Stimulated activated CD8-positive, alpha-beta memory T cell treated with anti-CD3 and anti-CD28 coated beads, Interleukin-7, amount 100 ng/mL, for 24 hours (primary cell): ENCODE measurements around the gene MSMB.

Source experiments
- DNase-seq: peaks from one replicate; pipeline ENCODE4 v3.0.0-alpha.2; 2020; ENCODE audit warnings: low read depth

MSMB gene

DNA sequence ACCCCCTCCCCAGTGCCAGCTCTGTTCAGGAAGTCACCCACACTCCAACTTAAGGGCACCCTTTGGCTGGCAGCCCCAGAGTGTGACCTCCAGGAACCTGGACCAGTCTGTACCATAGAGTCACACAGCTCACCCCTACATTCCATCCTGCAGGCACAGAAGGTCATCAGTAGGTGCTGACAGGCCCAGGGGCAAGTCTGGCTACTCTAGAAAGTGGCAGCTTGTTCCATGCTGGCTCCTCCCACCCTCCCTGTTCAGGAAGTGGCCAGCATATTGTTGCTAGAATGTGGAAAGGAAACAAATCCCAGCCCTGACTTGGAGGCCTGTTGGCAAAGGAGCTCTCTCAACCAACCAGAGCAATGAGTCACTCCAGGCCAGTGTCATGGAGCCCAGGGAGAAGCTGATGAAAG lies 12.5 kb downstream of the MSMB start:
- DNase-seq: no peak

DNA sequence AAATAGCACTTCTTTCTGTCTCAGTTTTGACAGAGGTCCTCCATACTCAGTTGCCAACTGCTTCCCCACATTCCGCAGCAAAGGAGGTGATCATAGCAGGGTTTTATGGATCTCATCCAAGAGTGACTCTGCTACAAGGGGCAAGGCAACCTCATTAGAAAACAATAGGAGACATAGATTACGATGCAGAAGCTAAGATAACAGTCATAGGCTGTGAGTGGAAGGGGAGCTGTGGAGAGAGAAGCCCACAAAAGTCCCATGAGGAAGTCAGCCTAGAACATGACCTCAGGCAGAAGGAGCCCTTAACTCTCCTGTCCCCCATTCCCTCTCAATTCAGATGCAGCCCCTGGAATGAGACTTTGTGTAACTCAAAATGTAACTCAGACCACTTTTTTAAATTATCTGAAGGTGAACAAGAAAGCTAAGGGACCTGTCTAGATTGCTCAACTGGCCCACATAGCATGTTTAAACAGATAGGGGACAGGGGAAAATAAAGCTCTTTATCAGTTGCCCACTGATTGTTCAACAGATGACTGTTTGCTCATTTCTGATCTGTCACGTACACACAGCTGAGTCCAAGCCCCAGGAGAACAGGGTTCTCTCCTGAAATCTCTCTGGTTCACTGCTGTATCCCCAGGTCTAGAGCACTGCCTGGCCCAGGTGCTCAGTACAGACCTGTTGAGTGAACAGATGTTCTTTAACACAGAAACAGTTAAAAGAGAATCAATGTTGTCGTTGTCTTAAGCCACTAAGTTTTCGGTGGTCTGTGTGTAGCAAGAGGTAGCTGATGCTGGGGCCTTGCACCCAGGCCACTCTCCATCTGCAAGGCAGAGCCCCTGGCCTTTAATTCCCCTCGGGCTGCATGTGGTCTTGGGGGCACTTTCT lies 14.2 kb downstream of the MSMB start:
- no peak for DNase-seq

DNA sequence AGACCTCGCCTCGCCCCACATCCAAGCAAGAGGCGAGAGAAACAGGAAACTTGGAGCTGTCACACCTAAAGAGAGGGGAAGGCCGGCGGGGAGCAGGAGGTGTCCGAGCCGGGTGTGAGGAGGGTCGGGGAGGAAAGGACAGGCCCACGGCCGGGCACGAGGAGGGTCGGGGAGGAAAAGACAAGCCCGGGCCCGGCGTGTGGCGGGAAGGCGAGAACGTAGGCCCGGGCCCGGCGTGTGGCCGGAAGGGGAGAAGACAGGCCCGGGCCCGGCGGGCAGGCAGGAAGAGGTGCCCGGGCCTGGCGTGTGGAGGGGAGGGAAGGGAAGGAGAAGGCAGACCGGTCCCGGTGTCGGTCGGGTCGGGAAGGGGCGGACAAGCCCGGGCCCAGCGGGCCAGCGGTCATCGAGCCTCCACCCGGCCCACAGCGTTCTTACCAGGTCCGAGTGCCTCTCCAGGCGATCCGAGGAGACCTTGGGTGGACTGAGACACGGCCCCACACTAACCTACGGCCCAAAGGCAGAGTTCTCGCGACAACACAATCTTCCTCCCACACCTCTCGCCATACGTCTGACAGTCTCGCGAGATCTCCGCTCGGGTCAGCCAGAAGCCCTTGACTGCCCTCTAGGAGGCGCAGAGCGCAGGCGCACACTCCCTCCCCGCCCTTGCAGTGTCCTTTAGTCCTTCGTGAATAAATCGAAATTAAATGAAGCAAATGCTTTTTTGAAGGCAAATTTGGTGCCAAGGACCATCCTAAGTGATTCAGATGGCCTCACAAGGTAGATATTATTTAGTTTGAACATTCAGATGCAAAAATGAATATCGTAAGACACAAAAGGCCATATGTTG lies 15.8 kb downstream of the MSMB start, which contains the start of gene NCOA4:
Gene NCOA4, minus strand, starts transcription at position 533 of the 847 bp plus-strand sequence. CDS start 13,943 bp downstream, outside the sequence.
- DNase-seq: peak; percentile 86

DNA sequence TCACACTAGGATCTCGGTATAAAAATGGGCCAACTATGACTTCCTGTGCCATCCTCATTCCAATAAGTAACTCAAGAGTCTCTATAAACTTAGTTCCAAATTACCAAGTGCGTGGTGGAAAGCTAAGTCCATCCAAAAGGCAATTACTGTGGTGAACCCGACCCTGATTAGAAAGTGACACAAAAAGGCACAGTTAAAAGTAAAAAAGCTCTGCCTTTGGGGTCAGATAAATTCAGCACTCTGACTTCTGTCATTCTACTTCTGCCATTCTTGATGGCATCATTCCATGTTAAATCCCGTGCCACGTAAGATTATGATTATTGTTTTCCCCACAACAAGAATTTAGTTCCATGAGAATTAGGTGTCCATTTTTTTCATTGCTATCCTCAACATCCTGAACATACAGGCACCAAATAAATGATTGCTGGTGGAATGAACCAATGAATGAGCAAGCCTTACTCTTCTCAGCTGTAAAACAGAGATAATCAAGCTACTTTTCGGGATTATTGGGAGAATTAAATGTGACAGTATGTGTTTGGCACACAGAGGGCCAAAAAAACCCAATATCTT lies 16.5 kb downstream of the MSMB start:
- DNase-seq: no peak

DNA sequence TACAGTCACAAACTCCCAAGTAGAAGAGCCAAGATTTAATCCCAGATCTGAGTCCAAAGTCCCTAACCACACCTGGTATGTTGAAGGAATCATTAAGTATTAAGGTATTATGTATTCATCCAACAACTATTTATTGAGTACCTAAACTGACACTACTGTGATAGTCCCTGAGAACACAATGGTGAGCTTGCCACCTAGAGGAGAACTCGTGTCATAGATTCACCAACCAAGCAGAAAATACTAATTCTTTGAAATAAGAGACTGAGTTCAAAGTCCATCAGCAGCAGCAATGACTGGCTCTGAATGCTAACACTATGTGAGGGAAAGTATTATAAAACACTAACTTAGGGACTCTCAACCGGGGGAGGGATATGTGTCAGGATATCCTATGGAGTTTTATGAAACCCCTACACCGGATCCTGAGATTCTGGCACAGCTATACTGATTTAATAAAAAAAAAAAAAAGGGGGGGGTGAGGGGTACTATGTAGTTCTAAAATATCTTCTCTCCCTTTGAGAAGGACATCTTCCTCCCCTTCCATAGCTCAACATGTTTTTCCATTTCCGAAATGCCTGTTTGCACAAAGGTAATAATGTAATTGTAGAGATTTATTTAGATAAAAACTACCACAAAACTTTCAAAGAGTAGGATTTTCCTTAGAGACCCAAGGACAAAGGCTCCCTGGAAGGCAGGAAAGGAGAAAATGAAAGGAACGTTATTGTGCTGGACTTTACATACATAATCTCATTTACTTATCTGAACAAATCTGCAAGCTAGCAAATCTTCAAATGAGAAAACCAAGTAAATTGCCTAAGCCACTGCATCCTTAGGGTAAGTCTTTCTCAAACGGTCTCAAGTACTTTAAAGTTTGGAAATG lies 17.2 kb downstream of the MSMB start:
- no peak for DNase-seq

DNA sequence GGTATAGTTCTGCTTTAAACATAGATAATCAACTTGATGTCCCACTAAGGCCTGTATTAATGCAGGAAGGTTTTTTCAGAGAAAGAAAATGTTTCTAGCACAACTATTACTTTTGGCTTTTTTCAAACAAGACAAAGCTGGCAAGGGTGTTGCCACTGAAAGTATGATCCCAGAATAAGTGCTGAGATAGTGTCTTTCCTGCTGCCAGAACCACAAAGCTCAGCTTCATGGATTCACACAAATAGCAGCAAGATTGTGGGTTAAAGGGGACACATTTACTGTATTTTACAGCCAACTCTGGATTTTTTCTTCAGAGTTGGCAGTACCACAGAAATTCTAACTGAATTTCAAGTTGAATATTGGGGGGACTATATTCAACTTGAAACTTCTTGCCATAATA lies 20.0 kb downstream of the MSMB start:
- DNase-seq: no peak

DNA sequence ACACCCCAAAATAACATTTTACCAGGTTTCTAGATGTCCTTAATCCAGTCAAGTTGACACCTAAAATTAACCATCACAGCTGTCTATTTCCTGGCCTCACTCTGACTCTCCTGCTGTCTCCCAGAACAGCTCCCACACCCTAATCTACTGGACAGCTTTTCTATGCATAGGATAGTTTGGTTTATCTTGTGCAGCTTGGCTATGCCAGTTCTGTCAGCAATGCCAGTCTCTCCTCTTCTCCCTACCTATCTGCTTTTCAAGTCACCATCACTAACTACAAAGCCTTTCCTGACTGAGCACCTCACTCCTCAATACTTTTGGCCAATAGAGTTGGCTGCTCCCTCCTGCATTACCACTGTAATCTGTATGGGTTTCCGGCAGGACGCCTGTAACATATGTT lies 20.7 kb downstream of the MSMB start:
- DNase-seq: no peak

DNA sequence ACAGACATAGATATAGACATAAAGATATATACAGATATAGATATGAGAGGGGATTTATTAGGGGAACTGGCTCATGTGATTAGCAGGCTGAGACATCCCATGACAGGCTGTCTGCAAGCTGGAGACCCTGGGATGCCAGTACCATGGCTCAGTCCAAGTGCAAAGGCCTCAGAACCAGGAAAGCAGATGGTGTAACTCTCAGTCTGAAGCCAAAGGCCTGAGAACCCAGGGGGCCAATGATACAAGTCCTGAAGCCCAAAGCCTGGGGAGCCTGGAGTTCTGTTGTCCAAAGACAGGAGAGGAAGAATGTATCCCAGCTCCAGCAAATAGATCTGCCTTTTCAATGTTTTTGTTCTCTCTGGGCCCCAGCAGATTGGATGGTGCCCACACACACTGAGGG lies 21.1 kb downstream of the MSMB start:
- DNase-seq: no peak

DNA sequence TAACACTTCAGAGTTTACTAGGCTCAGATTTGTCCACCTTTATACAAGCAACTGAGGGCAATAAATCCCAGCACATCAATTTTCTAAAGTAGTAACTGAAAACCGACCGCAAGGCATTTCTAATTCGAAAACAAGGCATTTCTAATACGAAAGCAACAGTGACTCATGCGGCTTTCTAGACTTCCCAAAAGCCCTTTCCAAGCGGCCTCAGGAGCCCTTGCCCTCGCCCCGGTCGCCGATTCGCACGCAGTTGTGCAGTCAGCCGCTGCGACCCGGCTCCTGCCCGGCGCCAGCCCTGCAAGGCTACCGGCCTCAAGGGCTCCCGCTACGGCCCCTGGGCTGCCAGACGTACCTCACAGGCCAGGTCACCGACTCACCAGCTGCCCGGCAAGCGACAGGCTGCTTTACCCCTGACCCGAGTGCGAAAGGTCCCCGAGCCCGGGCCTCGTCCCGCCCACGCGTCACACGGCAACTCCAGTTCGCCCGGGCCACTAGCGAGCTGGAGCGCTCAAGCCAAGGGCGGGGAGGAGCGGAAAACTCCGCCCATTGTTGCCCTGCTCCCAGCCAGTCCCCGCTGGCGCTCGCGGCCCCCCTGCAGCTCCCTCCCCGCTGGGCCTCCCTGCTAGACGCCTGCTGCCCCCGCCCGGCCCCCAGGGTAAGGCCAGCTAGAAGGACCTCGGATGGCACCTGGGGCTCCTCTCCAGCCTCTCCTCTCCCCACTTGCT lies 22.9 kb downstream of the MSMB start:
- DNase-seq: peak; percentile 56

DNA sequence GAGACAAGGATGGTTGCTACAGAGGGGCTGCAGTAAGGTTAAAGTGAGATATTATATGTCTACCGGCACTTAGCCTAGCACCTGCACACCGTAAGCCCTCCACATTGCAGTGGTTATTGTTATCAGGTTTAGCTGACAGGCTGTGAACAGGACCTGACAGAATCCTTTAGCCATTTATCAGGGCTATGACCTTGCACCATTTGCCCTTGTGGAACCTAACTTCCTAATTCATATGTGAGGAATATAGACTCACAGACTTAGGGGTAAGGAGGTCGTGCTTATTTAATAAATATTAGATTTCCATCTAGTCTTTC lies 25.8 kb downstream of the MSMB start:
- no peak for DNase-seq

DNA sequence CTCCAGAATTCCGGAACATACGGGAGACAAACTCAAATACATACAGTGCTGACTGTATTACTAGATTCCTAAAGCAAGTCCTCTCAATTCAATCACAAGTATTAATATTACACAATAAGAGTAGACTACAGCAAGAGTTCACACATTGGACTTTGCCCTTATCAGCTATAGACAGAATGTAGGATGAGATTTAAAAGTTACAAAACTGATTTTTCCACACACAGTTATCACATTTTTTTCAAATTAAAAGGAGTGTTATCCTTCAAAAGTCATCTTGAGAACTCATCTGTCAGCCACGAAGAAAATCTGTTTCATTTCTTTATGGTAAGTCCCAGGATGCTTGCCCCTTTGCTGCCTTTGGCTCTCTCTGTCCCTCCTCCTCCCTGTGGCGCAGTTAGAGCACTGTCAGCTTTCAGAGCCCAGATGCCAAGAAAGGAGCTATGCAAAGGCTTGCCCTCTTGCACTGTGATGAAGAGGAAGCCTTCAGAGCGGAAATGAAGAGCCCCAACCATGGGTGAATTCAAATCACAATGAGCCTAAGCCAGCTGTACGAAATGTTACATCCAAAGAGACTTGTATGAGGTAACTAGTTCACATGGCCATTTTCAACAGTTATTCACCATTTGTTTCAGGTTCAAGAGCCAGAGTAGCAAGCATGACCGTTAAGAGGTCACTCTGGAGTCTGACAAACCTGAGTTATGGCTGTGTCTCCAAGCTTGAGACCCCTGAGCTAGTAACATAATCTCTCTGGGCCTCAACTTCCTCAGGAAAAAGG lies 26.3 kb downstream of the MSMB start:
- no peak for DNase-seq

DNA sequence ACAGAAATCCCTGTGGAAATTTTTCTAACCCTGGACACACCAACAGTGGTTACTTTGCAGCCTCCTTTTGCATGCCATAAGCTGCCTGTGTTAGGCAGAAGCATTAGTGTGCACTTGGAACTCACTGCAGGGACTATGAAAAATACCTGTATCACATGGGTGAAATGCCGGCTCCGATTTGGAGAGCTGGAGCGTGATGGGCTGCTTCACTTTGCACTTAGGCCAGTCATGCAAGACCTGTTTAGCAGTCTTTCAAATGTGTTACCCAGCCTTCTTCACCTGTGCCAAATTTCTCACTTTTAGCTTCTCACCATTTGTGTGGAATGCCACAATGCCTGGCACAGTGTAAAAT lies 26.9 kb downstream of the MSMB start:
- DNase-seq: no peak

DNA sequence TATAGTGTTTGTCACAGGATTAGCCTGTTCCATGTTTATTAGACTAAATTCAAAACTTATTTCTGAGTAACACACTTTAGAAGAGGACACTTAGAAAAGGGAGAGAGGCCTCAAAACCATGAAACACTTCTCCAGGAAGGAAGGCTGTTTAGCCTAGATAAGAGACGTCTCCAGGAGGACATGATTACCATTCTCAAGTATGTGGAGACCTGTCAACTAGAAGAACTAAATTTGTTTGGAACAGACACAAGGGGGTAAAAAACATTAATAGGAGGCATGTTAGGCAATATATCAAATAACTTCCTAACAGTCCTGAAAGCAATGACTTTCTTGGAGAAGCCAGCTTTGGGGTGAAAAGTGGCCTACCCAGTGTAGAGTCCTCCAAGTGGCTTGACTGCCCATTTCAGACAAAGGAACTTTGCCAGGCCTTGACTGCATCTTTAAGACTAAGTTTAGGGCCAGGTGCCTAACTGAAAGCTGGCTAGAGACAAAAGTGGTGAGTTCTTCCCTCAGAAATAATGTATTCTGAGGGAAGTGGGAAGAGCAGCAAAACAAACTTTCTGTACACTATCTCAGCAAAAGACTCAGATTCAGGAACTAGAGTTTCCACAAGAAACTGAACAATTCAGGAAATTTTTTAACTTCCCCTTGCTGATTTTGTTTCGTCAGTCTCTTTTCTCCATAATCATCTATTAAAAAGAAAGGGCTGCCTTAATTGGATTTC lies 27.5 kb downstream of the MSMB start:
- DNase-seq: no peak

DNA sequence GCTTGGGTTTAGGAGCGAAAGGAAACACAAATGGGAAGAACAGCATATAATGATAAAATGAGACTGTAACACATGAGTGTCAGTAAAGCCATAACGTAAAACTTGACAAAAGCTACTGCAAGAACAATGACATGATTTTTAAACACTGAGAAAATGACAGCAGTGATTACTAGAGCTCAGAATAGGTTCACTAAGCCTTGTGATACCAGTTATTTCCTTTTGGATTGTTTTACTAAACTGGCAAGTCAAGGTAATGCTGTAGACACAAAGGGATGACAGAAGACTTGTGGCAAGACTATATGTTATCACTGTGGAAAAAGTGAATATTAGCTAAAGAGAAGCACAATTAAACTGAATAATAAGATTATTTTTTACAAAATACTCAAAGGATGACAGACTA lies 28.3 kb downstream of the MSMB start:
- DNase-seq: no peak

DNA sequence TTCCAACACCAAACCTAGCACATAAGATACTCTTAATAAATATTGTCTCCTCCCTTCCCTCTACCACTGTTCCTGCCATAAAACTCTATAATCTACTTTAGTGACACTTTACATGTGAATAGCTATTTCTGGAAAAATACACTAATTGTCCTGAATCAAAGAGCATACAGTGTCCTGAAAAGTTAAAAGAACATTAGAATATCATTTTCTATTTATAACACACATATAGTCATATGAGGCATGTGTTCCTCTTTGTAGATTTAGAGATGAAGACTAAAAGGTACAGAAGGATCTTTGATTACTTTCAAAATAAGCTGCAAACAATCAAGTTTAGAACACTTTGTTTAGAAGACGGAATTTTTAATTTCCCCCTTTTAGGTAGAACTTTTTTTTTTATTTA lies 29.3 kb downstream of the MSMB start:
- DNase-seq: no peak

DNA sequence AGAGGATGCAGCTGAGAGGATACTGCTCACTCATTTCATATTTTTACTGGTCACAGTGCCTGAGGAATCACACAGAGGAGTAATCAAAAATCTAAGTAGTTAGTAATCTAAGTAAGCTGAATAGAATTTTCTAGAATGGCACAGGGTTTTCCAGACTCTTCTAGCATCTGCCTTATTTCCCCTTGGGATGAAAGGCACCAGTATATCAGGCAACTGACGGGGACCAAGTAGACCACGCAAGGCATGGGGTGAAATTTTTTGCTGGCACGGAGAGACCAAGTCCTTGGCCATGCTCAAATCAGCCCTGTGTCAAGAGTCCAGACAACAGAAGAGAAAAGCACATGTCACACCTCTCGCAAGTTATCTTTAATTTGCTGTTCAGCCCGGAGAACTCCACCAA lies 29.9 kb downstream of the MSMB start:
- DNase-seq: no peak

DNA sequence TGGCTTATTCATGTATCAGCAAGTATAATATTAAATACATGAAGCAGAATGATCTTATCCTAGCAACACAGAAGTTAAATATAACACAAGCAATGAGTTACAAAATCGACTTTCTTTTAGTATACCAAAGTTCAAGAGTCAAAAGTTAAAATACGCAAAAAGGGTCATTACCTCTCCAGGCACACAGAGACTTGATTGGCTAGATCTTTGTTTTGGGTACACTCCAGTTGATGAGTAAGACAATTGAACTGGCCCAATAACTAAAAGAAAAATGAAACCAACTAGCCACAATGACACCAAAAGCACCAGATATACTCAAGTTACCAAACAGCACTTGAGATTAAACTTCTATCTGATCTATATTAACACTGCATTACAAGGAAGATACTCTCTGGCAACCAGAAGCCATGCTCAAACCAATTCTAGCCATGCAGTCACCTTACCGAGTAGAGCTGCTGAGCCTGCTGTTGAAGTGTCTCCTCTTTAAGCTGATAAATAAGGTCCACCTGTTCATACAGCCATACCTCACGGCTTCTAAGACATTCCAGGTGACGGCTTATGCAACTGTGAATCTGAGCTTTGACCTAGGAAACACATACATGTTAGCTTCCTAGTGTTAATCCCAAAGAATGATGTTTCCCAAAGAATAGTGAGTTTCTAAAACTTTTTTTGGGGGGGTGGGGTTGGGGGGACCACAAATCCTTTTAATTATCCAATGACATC lies 31.2 kb downstream of the MSMB start:
- DNase-seq: no peak

DNA sequence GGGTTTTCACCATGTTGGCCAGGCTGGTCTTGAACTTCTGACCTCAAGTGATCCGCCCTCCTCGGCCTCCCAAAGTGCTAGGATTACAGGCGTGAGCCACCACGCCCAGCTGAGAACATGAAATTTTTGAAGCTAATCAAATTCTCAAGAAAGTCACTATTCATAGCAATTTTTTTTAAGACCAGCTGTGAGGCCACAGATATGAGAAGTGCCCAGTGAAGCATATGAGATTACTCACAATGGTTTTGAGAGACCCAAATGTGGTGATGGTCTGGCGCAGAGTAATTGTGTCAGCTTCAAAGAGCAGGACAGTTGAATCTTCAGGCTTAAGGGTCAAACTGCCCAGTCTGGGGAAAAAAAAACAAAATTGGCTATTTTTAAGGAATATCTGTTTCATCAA lies 31.9 kb downstream of the MSMB start:
- DNase-seq: no peak

DNA sequence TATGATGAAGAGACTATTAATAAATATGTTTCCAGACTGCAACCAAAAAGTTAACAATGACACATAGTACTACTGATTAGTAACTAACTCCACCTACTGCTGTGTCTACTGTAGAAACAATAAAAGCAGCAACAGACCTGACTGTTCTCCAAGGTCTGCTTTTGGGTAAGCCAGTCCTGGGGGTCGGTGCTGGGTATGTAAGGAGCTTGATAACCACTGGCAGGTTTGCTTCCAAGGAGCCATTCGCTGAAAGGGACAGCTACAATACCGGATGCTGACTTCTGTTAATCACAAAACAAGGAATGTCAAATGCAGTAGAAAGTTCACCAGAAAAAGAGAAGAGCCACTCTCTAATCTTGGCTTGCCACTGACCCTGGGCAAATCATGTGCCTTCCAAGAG lies 33.3 kb downstream of the MSMB start:
- DNase-seq: no peak
